K562 (cell line): Measurements from ENCODE around the gene CAMK2D. TPM values are rescaled to one million over a fixed set of nuclear protein-coding genes. Genes with fewer than 3 reads are reported as not detected.

Experiments
- ATAC-seq: fragments of 200-7000 bp; cut with Tn5 transposase; 3 replicates; pipeline ENCODE4 v1.9.1; 2020; ENCODE audit warnings: moderate library complexity
- BruUV-seq: library from RNA; stranded (reverse); fragments of 400-500 nt; replicated peaks from 2 replicates; lab custom pipeline; 2021; lab: Mats Ljungman, UMichigan
- CTCF ChIA-PET: fragments of 300-600 bp; formaldehyde crosslinking; extraction: SDS; loops from one replicate; lab custom pipeline; 2021; ENCODE audit warnings: low intra/inter-chr PET ratio; lab: Yijun Ruan, JAX
- POLR2A ChIA-PET: fragments of 300-600, 350-650 bp; sonication (Branson Sonifier 250); formaldehyde crosslinking; extraction: SDS; loops from one replicate; lab custom pipeline; 2021; ENCODE audit warnings: antibody characterized with exemption, inconsistent platforms; lab: Yijun Ruan, JAX
- DNase-seq, 4 experiments: peaks; one replicate each; pipeline versions ENCODE4 v3.0.0 to v3.0.0-alpha.2; 2011 to 2018; ENCODE audit warnings: low spot score in 3 of 4, mixed read lengths in 3 of 4; ENCODE audit errors: extremely low read depth in 1 of 4
- FAIRE-seq: peaks from 2 replicates; lab custom pipeline; 2011; peaks lifted over from hg19 to GRCh38; lab: Jason Lieb, UNC
- H2AFZ ChIP-seq: 2 replicates; pipeline ENCODE4 v1.6.0; 2011; ENCODE audit warnings: low read depth, low read length, control low read depth, inconsistent platforms
- H3K27ac ChIP-seq: fragments of 200-600 bp; 3 replicates; pipeline ENCODE4 v1.8.0; 2011; ENCODE audit warnings: low read depth, mild to moderate bottlenecking, control low read depth, inconsistent platforms, low read length, moderate library complexity, mixed read lengths; ENCODE audit errors: extremely low read depth
- H3K27me3 ChIP-seq, 2 experiments: fragments of 300-600 bp in 1 of 2; 2 replicates in 1 of 2; 3 replicates in 1 of 2; pipeline versions ENCODE4 v1.6.0 to v1.8.0; 2011; ENCODE audit warnings: inconsistent platforms in 2 of 2, low read length in 2 of 2, mild to moderate bottlenecking in 1 of 2, mixed read lengths in 1 of 2, moderate library complexity in 1 of 2; ENCODE audit not compliant: control insufficient read depth in 2 of 2, insufficient read depth in 2 of 2
- H3K36me3 ChIP-seq: fragments of 300-600 bp; 3 replicates; pipeline ENCODE4 v1.8.0; 2011; ENCODE audit warnings: mild to moderate bottlenecking, low read length, inconsistent platforms; ENCODE audit not compliant: control insufficient read depth, insufficient read depth
- H3K4me1 ChIP-seq, 2 experiments: fragments of 200-600 bp in 1 of 2; replicated peaks in 1 of 2; 2 replicates in 1 of 2; 3 replicates in 1 of 2; pipeline versions ENCODE4 v1.5.1 to v1.8.0; 2011; ENCODE audit warnings: inconsistent platforms in 2 of 2, low read length in 2 of 2, mild to moderate bottlenecking in 1 of 2, mixed read lengths in 1 of 2, moderate library complexity in 1 of 2; ENCODE audit not compliant: control insufficient read depth in 2 of 2, insufficient read depth in 2 of 2
- H3K4me2 ChIP-seq: 2 replicates; pipeline ENCODE4 v1.6.1; 2011; ENCODE audit warnings: low read length, control low read depth, inconsistent platforms, mixed read lengths; ENCODE audit not compliant: insufficient read depth
- H3K4me3 ChIP-seq: fragments of 200-600 bp; sonication (generic), shearing (Covaris generic); 2 replicates; pipeline ENCODE4 v1.5.1; 2016; ENCODE audit warnings: control low read depth, inconsistent platforms
- H3K79me2 ChIP-seq: fragments of 200-600 bp; 3 replicates; pipeline ENCODE4 v1.8.0; 2011; ENCODE audit warnings: low read length, inconsistent platforms; ENCODE audit not compliant: control insufficient read depth, insufficient read depth
- H3K9ac ChIP-seq, 2 experiments: 2 replicates each; pipeline versions ENCODE4 v1.6.0 to v1.6.1; 2011; ENCODE audit warnings: low read depth in 2 of 2, low read length in 2 of 2, control low read depth in 1 of 2, inconsistent platforms in 1 of 2, mild to moderate bottlenecking in 1 of 2, mixed read lengths in 1 of 2; ENCODE audit not compliant: insufficient read depth in 1 of 2
- H3K9me1 ChIP-seq: one replicate; pipeline ENCODE4 v1.6.0; 2011; ENCODE audit warnings: inconsistent platforms, mild to moderate bottlenecking, low read length, moderate library complexity; ENCODE audit not compliant: control insufficient read depth, insufficient read depth
- H3K9me3 ChIP-seq: replicated peaks from 2 replicates; pipeline ENCODE4 v1.5.1; 2011; ENCODE audit warnings: low read depth, low read length, inconsistent platforms; ENCODE audit not compliant: control insufficient read depth, insufficient read depth
- H4K20me1 ChIP-seq: replicated peaks from 2 replicates; pipeline ENCODE4 v1.6.1; 2011; ENCODE audit warnings: low read length, inconsistent platforms, mixed read lengths; ENCODE audit not compliant: control insufficient read depth, insufficient read depth
- ATF7 ChIP-seq: fragments of 450-650 bp; IDR thresholded peaks from 2 replicates; pipeline ENCODE4 v1.7.1; 2014; ENCODE audit warnings: mild to moderate bottlenecking, moderate library complexity
- E2F3 ChIP-seq: fragments of 250-450 bp; sonication (Bioruptor Pico); IDR thresholded peaks from 2 replicates; pipeline ENCODE4 v1.4.0; 2020; ENCODE audit warnings: mild to moderate bottlenecking
- HNRNPH1 ChIP-seq: fragments of 200-400 bp; formaldehyde crosslinking; optimal IDR thresholded peaks from 2 replicates; pipeline ENCODE3; 2017; ENCODE audit warnings: low read depth, mild to moderate bottlenecking, low read length, moderate library complexity
- MEF2A ChIP-seq: IDR thresholded peaks from 2 replicates; pipeline ENCODE4 v1.6.1; 2011; ENCODE audit warnings: low read depth, mild to moderate bottlenecking, low read length, moderate library complexity; ENCODE audit not compliant: control insufficient read depth
- NCOA6 ChIP-seq: fragments of 450-650 bp; IDR thresholded peaks from 2 replicates; pipeline ENCODE4 v1.6.1; 2017; ENCODE audit warnings: mild to moderate bottlenecking
- NR4A1 ChIP-seq, 2 experiments: fragments of 250-450 bp in 1 of 2; fragments of 450-650 bp in 1 of 2; sonication (Bioruptor Pico) in 1 of 2; IDR thresholded peaks; 2 replicates each; pipeline versions ENCODE4 v1.4.0 to v1.6.1; 2016 to 2020; ENCODE audit warnings: mild to moderate bottlenecking in 2 of 2, missing compliant biosample characterization in 1 of 2, missing genetic modification characterization in 1 of 2, moderate library complexity in 1 of 2
- OTX1 ChIP-seq: fragments of 450-650 bp; formaldehyde crosslinking; IDR thresholded peaks from 2 replicates; pipeline ENCODE4 v1.4.0; 2022; ENCODE audit warnings: mild to moderate bottlenecking
- PYGO2 ChIP-seq: fragments of 450-650 bp; IDR thresholded peaks from 2 replicates; pipeline ENCODE4 v1.6.1; 2016; ENCODE audit warnings: mild to moderate bottlenecking, missing genetic modification characterization, moderate library complexity, missing compliant biosample characterization
- ZNF232 ChIP-seq: sonication (generic); formaldehyde crosslinking; IDR thresholded peaks from 2 replicates; pipeline ENCODE4 v1.8.0; 2022; ENCODE audit warnings: mild to moderate bottlenecking, missing genetic modification reagents
- ZNF324 ChIP-seq: fragments of 250-450 bp; sonication (Bioruptor Pico); IDR thresholded peaks from 2 replicates; pipeline ENCODE4 v1.4.0; 2020; ENCODE audit warnings: mild to moderate bottlenecking
- ZNF436 ChIP-seq: fragments of 250-450, 450-650 bp; sonication (Bioruptor Pico); formaldehyde crosslinking; IDR thresholded peaks from 2 replicates; pipeline ENCODE4 v1.7.0; 2020; ENCODE audit warnings: mild to moderate bottlenecking
- ZNF609 ChIP-seq: sonication (generic); formaldehyde crosslinking; IDR thresholded peaks from 2 replicates; pipeline ENCODE4 v1.8.1; 2023; ENCODE audit warnings: missing genetic modification reagents, mild to moderate bottlenecking, borderline replicate concordance
- WGBS: fragments of 100-300 bp; shearing (Covaris generic); methylation state at CpG from one replicate; pipeline ENCODE4 v1.1.6; 2016; ENCODE audit warnings: low coverage, mixed read lengths; ENCODE audit not compliant: insufficient coverage; ENCODE audit errors: missing lambda C conversion rate; 5-methylcytosine and 5-hydroxymethylcytosine counted together
- in situ Hi-C: fragments of 300-500 bp; cut with MboI; formaldehyde crosslinking; loops from 4 replicates; pipeline ENCODE4 v1.15.0; 2018; ENCODE audit warnings: inconsistent platforms, mixed read lengths
- intact Hi-C: fragments of 100-400 bp; cut with micrococcal nuclease; formaldehyde crosslinking; loops from 2 replicates; pipeline ENCODE4 v1.14.2; 2022
- polyA plus RNA-seq, 8 experiments: library from polyadenylated mRNA; depleted of rRNA in 4 of 8; stranded (reverse) in 5 of 8; unstranded in 3 of 8; fragments of >200 nt; fragmentation: Nextera tagmentation in 2 of 8; fragmentation: Illumina TruSeq in 1 of 8; extraction: Ambion mirVana in 2 of 8; extraction: Trizol in 1 of 8; gene quantifications; 2 replicates each; pipeline versions ENCODE4 v1.2.1 to v1.2.3, GENCODE V29; 2011 to 2014; ENCODE audit warnings: inconsistent platforms in 1 of 8, missing spikeins in 1 of 8
- total RNA-seq, 7 experiments: library from RNA; depleted of rRNA in 6 of 7; stranded (reverse); fragments of >200 nt in 6 of 7; fragmentation: Illumina TruSeq in 2 of 7; extraction: Trizol in 2 of 7; gene quantifications; 2 replicates each; pipeline versions ENCODE4 v1.2.1 to v1.2.3, GENCODE V29; 2011 to 2021; ENCODE audit warnings: low replicate concordance in 1 of 7
- TF ChIP-seq, protein P1 (sequence below): sonication (generic); formaldehyde crosslinking; IDR thresholded peaks from 2 replicates; pipeline ENCODE4 v1.8.1; 2023; ENCODE audit warnings: mild to moderate bottlenecking, missing genetic modification reagents
- TF ChIP-seq, protein P2 (sequence below): fragments of 450-650 bp; formaldehyde crosslinking; IDR thresholded peaks from 2 replicates; pipeline ENCODE4 v1.4.0; 2020; ENCODE audit warnings: mild to moderate bottlenecking, moderate library complexity

Gene CAMK2D
- total and polyA plus RNA-seq, 9 of the 15 experiments (the other 6 are each of a cell fraction or from before 2014, with no cell fraction given) = 0.01 to 0.33 (median 0.04) TPM; not detected in 2

GRCh38 chr4:113741956-113742355 is 19.6 kb downstream of the CAMK2D start (continued):
- TF ChIP-seq ZNF232 (CRISPR knock-in tag) = no peak
- no peak for TF ChIP-seq HNRNPH1
- TF ChIP-seq E2F3 (CRISPR knock-in tag) = no peak

GRCh38 chr4:113740857-113741379 is 20.6 kb downstream of the CAMK2D start:
- Histone ChIP-seq H2AFZ (no peak overlapping the region), H3K9me1 (no peaks in the 10 kb centered on the region), H3K27ac (no peak overlapping the region), H3K9me3 (no peaks in the 10 kb centered on the region), H4K20me1 (no peaks in the 10 kb centered on the region), H3K27me3 (no peaks in the 10 kb centered on the region), H3K36me3 (no peaks in the 10 kb centered on the region), H3K9ac (no peak overlapping the region), H3K4me1 (no peaks in the 10 kb centered on the region), H3K4me3 (no peak overlapping the region), H3K4me2 (no peak overlapping the region), H3K79me2 (no peaks in the 10 kb centered on the region)
- WGBS = 0% methylated on average over 2 of the region's 2 CpGs
- intact Hi-C loops = no loop called here
- POLR2A ChIA-PET = no interaction called here
- DNase-seq = no peak
- CTCF ChIA-PET = no interaction called here
- no peak for FAIRE-seq
- in situ Hi-C loops = no loop called here
- BruUV-seq = no TSS peak
- no peak for ATAC-seq
- TF ChIP-seq ATF7 = no peak
- TF ChIP-seq NCOA6 = no peak
- no peak for TF ChIP-seq OTX1 (CRISPR knock-in tag)
- no peak for TF ChIP-seq PYGO2
- no peak for TF ChIP-seq ZNF436 (CRISPR knock-in tag)
- no peak for TF ChIP-seq ZNF609 (CRISPR knock-in tag)
- TF ChIP-seq, protein P1, sequence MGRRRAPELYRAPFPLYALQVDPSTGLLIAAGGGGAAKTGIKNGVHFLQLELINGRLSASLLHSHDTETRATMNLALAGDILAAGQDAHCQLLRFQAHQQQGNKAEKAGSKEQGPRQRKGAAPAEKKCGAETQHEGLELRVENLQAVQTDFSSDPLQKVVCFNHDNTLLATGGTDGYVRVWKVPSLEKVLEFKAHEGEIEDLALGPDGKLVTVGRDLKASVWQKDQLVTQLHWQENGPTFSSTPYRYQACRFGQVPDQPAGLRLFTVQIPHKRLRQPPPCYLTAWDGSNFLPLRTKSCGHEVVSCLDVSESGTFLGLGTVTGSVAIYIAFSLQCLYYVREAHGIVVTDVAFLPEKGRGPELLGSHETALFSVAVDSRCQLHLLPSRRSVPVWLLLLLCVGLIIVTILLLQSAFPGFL (CRISPR knock-in tag) = no peak
- no peak for TF ChIP-seq ZNF324 (CRISPR knock-in tag)
- TF ChIP-seq MEF2A = no peak
- TF ChIP-seq NR4A1 (CRISPR knock-in tag; IDR thresholded peaks at IDR 0.05) = no peak
- TF ChIP-seq NR4A1 (tag; IDR thresholded peaks at IDR 0.05) = no peak
- TF ChIP-seq, protein P2, sequence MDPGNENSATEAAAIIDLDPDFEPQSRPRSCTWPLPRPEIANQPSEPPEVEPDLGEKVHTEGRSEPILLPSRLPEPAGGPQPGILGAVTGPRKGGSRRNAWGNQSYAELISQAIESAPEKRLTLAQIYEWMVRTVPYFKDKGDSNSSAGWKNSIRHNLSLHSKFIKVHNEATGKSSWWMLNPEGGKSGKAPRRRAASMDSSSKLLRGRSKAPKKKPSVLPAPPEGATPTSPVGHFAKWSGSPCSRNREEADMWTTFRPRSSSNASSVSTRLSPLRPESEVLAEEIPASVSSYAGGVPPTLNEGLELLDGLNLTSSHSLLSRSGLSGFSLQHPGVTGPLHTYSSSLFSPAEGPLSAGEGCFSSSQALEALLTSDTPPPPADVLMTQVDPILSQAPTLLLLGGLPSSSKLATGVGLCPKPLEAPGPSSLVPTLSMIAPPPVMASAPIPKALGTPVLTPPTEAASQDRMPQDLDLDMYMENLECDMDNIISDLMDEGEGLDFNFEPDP = no peak
